HepG2 (cell line): ENCODE results near the gene NDOR1. TPM values are rescaled to one million over a fixed set of nuclear protein-coding genes. Genes with fewer than 3 reads are reported as not detected.

ENCODE experiments used
- BHLHE40 ChIP-seq: IDR thresholded peaks from 2 replicates; pipeline ENCODE4 v1.6.1; 2011; ENCODE audit warnings: low read length, improper control_type of control experiment
- BORCS8-MEF2B ChIP-seq: sonication (generic); formaldehyde crosslinking; IDR thresholded peaks from 2 replicates; pipeline ENCODE4 v1.8.0; 2022; ENCODE audit warnings: mild to moderate bottlenecking, missing genetic modification reagents
- BRCA1 ChIP-seq: sonication (generic); formaldehyde crosslinking; IDR thresholded peaks from 2 replicates; pipeline ENCODE4 v1.4.0; 2020; ENCODE audit warnings: missing genetic modification reagents
- CEBPB ChIP-seq: IDR thresholded peaks from 2 replicates; pipeline ENCODE4 v1.6.1; 2011; ENCODE audit warnings: low read depth, low read length, improper control_type of control experiment, borderline replicate concordance
- GFI1 ChIP-seq: sonication (generic); formaldehyde crosslinking; IDR thresholded peaks from 2 replicates; pipeline ENCODE4 v1.5.0; 2020; ENCODE audit warnings: missing genetic modification reagents, mild to moderate bottlenecking, borderline replicate concordance
- HMG20A ChIP-seq: IDR thresholded peaks from 2 replicates; pipeline ENCODE4 v1.6.1; 2016; ENCODE audit warnings: borderline replicate concordance
- IKZF5 ChIP-seq: IDR thresholded peaks from 2 replicates; pipeline ENCODE4 v1.6.1; 2018; ENCODE audit warnings: missing genetic modification reagents, mild to moderate bottlenecking, missing compliant biosample characterization
- IRF2 ChIP-seq: IDR thresholded peaks from 2 replicates; pipeline ENCODE4 v1.6.1; 2018; ENCODE audit warnings: missing genetic modification reagents, missing compliant biosample characterization
- KDM1A ChIP-seq: IDR thresholded peaks from 2 replicates; pipeline ENCODE4 v1.6.1; 2016; ENCODE audit warnings: missing compliant biosample characterization
- KMT2B ChIP-seq: IDR thresholded peaks from 2 replicates; pipeline ENCODE4 v1.6.1; 2016; ENCODE audit warnings: missing genetic modification reagents, missing compliant biosample characterization
- NR2C2 ChIP-seq: sonication (generic); formaldehyde crosslinking; IDR thresholded peaks from 2 replicates; pipeline ENCODE4 v1.4.0; 2020; ENCODE audit warnings: missing genetic modification reagents, mild to moderate bottlenecking, moderate library complexity, borderline replicate concordance
- PAWR ChIP-seq: sonication (generic); formaldehyde crosslinking; IDR thresholded peaks from 2 replicates; pipeline ENCODE4 v1.4.0; 2020; ENCODE audit warnings: missing genetic modification reagents, mild to moderate bottlenecking, borderline replicate concordance
- PHF21A ChIP-seq: sonication (generic); formaldehyde crosslinking; IDR thresholded peaks from 2 replicates; pipeline ENCODE4 v1.5.0; 2020; ENCODE audit warnings: mild to moderate bottlenecking, missing genetic modification reagents
- PITX1 ChIP-seq: sonication (generic); formaldehyde crosslinking; IDR thresholded peaks from 2 replicates; pipeline ENCODE4 v1.5.1; 2020; ENCODE audit warnings: mild to moderate bottlenecking, missing genetic modification reagents
- PLSCR1 ChIP-seq: sonication (generic); formaldehyde crosslinking; IDR thresholded peaks from 2 replicates; pipeline ENCODE4 v1.5.0; 2020; ENCODE audit warnings: missing genetic modification reagents, mild to moderate bottlenecking, borderline replicate concordance
- POLR2G ChIP-seq: fragments of 200-400 bp; formaldehyde crosslinking; IDR thresholded peaks from 2 replicates; pipeline ENCODE4 v1.6.1; 2018; ENCODE audit warnings: mild to moderate bottlenecking, low read depth, low read length, moderate library complexity
- PRDM4 ChIP-seq: sonication (generic); formaldehyde crosslinking; IDR thresholded peaks from 2 replicates; pipeline ENCODE4 v1.9.0; 2021; ENCODE audit warnings: missing genetic modification reagents, borderline replicate concordance
- RBFOX2 ChIP-seq: fragments of 200-400 bp; formaldehyde crosslinking; IDR thresholded peaks from 2 replicates; pipeline ENCODE4 v1.6.1; 2017; ENCODE audit warnings: low read depth, mild to moderate bottlenecking, low read length
- SRY ChIP-seq: sonication (generic); formaldehyde crosslinking; IDR thresholded peaks from 2 replicates; pipeline ENCODE4 v1.8.0; 2022; ENCODE audit warnings: mild to moderate bottlenecking, missing genetic modification reagents
- ZFY ChIP-seq: sonication (generic); formaldehyde crosslinking; IDR thresholded peaks from 2 replicates; pipeline ENCODE4 v1.4.0; 2020; ENCODE audit warnings: missing genetic modification reagents
- ZNF296 ChIP-seq: sonication (generic); formaldehyde crosslinking; conservative IDR thresholded peaks from 2 replicates; pipeline ENCODE4 v1.5.0; 2020; ENCODE audit warnings: mild to moderate bottlenecking, missing genetic modification reagents
- ZNF619 ChIP-seq: sonication (generic); formaldehyde crosslinking; IDR thresholded peaks from 2 replicates; pipeline ENCODE4 v1.4.0; 2020; ENCODE audit warnings: mild to moderate bottlenecking, missing genetic modification reagents
- ZNF746 ChIP-seq: sonication (generic); formaldehyde crosslinking; IDR thresholded peaks from 2 replicates; pipeline ENCODE4 v1.8.0; 2022; ENCODE audit warnings: mild to moderate bottlenecking, missing genetic modification reagents
- ZNF883 ChIP-seq: sonication (generic); formaldehyde crosslinking; IDR thresholded peaks from 2 replicates; pipeline ENCODE4 v1.5.1; 2020; ENCODE audit warnings: mild to moderate bottlenecking, missing genetic modification reagents; ENCODE audit errors: not compliant biosample characterization
- polyA plus RNA-seq, 8 experiments: library from polyadenylated mRNA; depleted of rRNA in 3 of 8; stranded (reverse) in 7 of 8; unstranded in 1 of 8; fragments of >200 nt; fragmentation: Illumina TruSeq in 4 of 8; extraction: Trizol in 4 of 8; gene quantifications; 2 replicates each; pipeline versions ENCODE4 v1.2.1 to v1.2.3, GENCODE V29; 2011 to 2016; ENCODE audit warnings: low read depth in 4 of 8, missing spikeins in 1 of 8, mixed read lengths in 1 of 8; ENCODE audit not compliant: insufficient read depth in 1 of 8
- total RNA-seq, 5 experiments: library from RNA; depleted of rRNA; stranded (reverse); fragments of >200 nt; fragmentation: Illumina TruSeq; extraction: Trizol; gene quantifications; 2 replicates each; pipeline ENCODE4 v1.2.3, GENCODE V29; 2016; ENCODE audit warnings: low read depth in 1 of 5

Gene NDOR1
- total and polyA plus RNA-seq, 2 of the 13 experiments (the other 11 are each of a cell fraction or from before 2014, with no cell fraction given): 3.6 to 8.7 TPM

GRCh38 chr9:137240318-137240840, 34.9 kb downstream of the NDOR1 start (continued):
- no peak for TF ChIP-seq KMT2B
- peak; percentile 74; the same call in 1 of the 2 replicates for TF ChIP-seq GFI1 (CRISPR knock-in tag)
- no peak for TF ChIP-seq POLR2G
- no peak for TF ChIP-seq PRDM4 (CRISPR knock-in tag)
- TF ChIP-seq CEBPB: no peak
- peak; percentile 78 for TF ChIP-seq BORCS8-MEF2B
- peak; percentile 71; the same call in 1 of the 2 replicates for TF ChIP-seq PHF21A (CRISPR knock-in tag)
- TF ChIP-seq RBFOX2: peak; percentile 68; the same call in 1 of the 2 replicates
- peak; percentile 70; the same call in 1 of the 2 replicates for TF ChIP-seq NR2C2 (CRISPR knock-in tag)
- TF ChIP-seq BRCA1 (CRISPR knock-in tag): no peak
- 0 out of 2 replicates have a peak, but pooled peaks have one; percentile 42 for TF ChIP-seq PITX1 (CRISPR knock-in tag)
- TF ChIP-seq IRF2 (CRISPR knock-in tag): no peak
- peak; percentile 93 for TF ChIP-seq ZFY
- no peak for TF ChIP-seq KDM1A (CRISPR knock-in tag)
- peak; percentile 89 for TF ChIP-seq ZNF746 (CRISPR knock-in tag)
- TF ChIP-seq HMG20A (CRISPR knock-in tag): no peak
- TF ChIP-seq PLSCR1: no peak
- TF ChIP-seq SRY (CRISPR knock-in tag): peak; percentile 85; the same call in 1 of the 2 replicates
- TF ChIP-seq ZNF883 (CRISPR knock-in tag): peak; percentile 77
- TF ChIP-seq BHLHE40: peak; percentile 75
- peak; percentile 57; the same call in 1 of the 2 replicates for TF ChIP-seq ZNF296 (CRISPR knock-in tag)
- TF ChIP-seq ZNF619 (CRISPR knock-in tag): 0 out of 2 replicates have a peak, but pooled peaks have one; percentile 56
- no peak for TF ChIP-seq PAWR (CRISPR knock-in tag)
- peak; percentile 15 for TF ChIP-seq IKZF5 (CRISPR knock-in tag)
